WTC11 (cell line): Measurements from ENCODE around the gene NEDD4. TPM values are rescaled to one million over a fixed set of nuclear protein-coding genes. Genes with fewer than 3 reads are reported as not detected.
A peak's percentile ranks its signal among the peaks of the same experiment; 100 is the strongest.

Source experiments
- ATAC-seq: fragments of 200-7000 bp; cut with Tn5 transposase; 2 replicates; pipeline ENCODE4 v1.10.0; 2021; ENCODE audit warnings: mild to moderate bottlenecking, moderate library complexity
- CTCF ChIA-PET: fragments of 300-600 bp; sonication (Branson Sonifier 250); formaldehyde crosslinking; loops from one replicate; lab custom pipeline; 2021; ENCODE audit warnings: antibody characterized with exemption; lab: Charles Lee
- POLR2A ChIA-PET: fragments of 350-600 bp; sonication (Branson Sonifier 250); formaldehyde crosslinking; loops from one replicate; lab custom pipeline; 2021; ENCODE audit warnings: antibody characterized with exemption; lab: Charles Lee
- DNase-seq: peaks from one replicate; pipeline ENCODE4 v3.0.0; 2021; ENCODE audit warnings: low spot score
- H3K27ac Mint-ChIP-seq: 2 replicates; pipeline ENCODE4 v1.8.0; 2021; ENCODE audit warnings: mixed read lengths
- H3K27me3 Mint-ChIP-seq: 2 replicates; pipeline ENCODE4 v1.8.0; 2021; ENCODE audit warnings: low read depth, mild to moderate bottlenecking, moderate library complexity, mixed read lengths
- H3K36me3 Mint-ChIP-seq: 2 replicates; pipeline ENCODE4 v1.8.0; 2021; ENCODE audit warnings: mixed read lengths
- H3K4me1 Mint-ChIP-seq: 2 replicates; pipeline ENCODE4 v1.8.0; 2022; ENCODE audit warnings: mixed read lengths
- H3K4me3 Mint-ChIP-seq: 2 replicates; pipeline ENCODE4 v1.8.0; 2021; ENCODE audit warnings: mild to moderate bottlenecking, moderate library complexity, mixed read lengths
- H3K9me3 Mint-ChIP-seq: 2 replicates; pipeline ENCODE4 v1.8.0; 2021; ENCODE audit warnings: mixed read lengths
- AR ChIP-seq: fragments of 250-450 bp; sonication (Bioruptor Pico); IDR thresholded peaks from 2 replicates; pipeline ENCODE4 v1.9.0; 2021; ENCODE audit warnings: mild to moderate bottlenecking
- ATF3 ChIP-seq: sonication (generic); formaldehyde crosslinking; conservative IDR thresholded peaks from 2 replicates; pipeline ENCODE4 v1.8.1; 2022; ENCODE audit warnings: mild to moderate bottlenecking, missing genetic modification reagents
- CBFB ChIP-seq: sonication (generic); formaldehyde crosslinking; IDR thresholded peaks from 2 replicates; pipeline ENCODE4 v1.8.1; 2022; ENCODE audit warnings: mild to moderate bottlenecking, low read depth, missing genetic modification reagents
- CDX4 ChIP-seq: fragments of 250-450 bp; sonication (Bioruptor Pico); IDR thresholded peaks from 2 replicates; pipeline ENCODE4 v1.9.0; 2021; ENCODE audit warnings: moderate library complexity, mild to moderate bottlenecking, inconsistent platforms, borderline replicate concordance
- CREB1 ChIP-seq: sonication (generic); formaldehyde crosslinking; IDR thresholded peaks from 2 replicates; pipeline ENCODE4 v1.8.0; 2023; ENCODE audit warnings: mild to moderate bottlenecking, missing genetic modification reagents
- CREM ChIP-seq: sonication (generic); formaldehyde crosslinking; IDR thresholded peaks from 2 replicates; pipeline ENCODE4 v1.8.1; 2022; ENCODE audit warnings: mild to moderate bottlenecking, missing genetic modification reagents, moderate library complexity
- ERG ChIP-seq: fragments of 250-450 bp; sonication (Bioruptor Pico); IDR thresholded peaks from 2 replicates; pipeline ENCODE4 v1.8.0; 2021; ENCODE audit warnings: mild to moderate bottlenecking
- ESRRA ChIP-seq: sonication (generic); formaldehyde crosslinking; IDR thresholded peaks from 2 replicates; pipeline ENCODE4 v1.8.1; 2022; ENCODE audit warnings: mild to moderate bottlenecking, missing genetic modification reagents, borderline replicate concordance
- FOXJ3 ChIP-seq: sonication (generic); formaldehyde crosslinking; IDR thresholded peaks from 2 replicates; pipeline ENCODE4 v1.9.0; 2021; ENCODE audit warnings: missing genetic modification reagents, mild to moderate bottlenecking, borderline replicate concordance
- FOXP1 ChIP-seq: sonication (generic); formaldehyde crosslinking; IDR thresholded peaks from 2 replicates; pipeline ENCODE4 v1.8.0; 2022; ENCODE audit warnings: missing genetic modification reagents, mild to moderate bottlenecking, moderate library complexity, borderline replicate concordance
- JAZF1 ChIP-seq: fragments of 250-450 bp; sonication (Bioruptor Pico); IDR thresholded peaks from 2 replicates; pipeline ENCODE4 v1.9.0; 2021; ENCODE audit warnings: moderate library complexity, mild to moderate bottlenecking, inconsistent platforms
- MAX ChIP-seq: sonication (generic); formaldehyde crosslinking; IDR thresholded peaks from 2 replicates; pipeline ENCODE4 v1.8.0; 2022; ENCODE audit warnings: mild to moderate bottlenecking, missing genetic modification reagents
- NFYB ChIP-seq: sonication (generic); formaldehyde crosslinking; conservative IDR thresholded peaks from 2 replicates; pipeline ENCODE4 v1.8.0; 2022; ENCODE audit warnings: low read depth, missing genetic modification reagents
- NR3C1 ChIP-seq: sonication (generic); formaldehyde crosslinking; conservative IDR thresholded peaks from 2 replicates; pipeline ENCODE4 v1.8.1; 2023; ENCODE audit warnings: low read depth, mild to moderate bottlenecking, missing genetic modification reagents
- SMAD4 ChIP-seq: sonication (generic); formaldehyde crosslinking; IDR thresholded peaks from 2 replicates; pipeline ENCODE4 v1.8.0; 2022; ENCODE audit warnings: mild to moderate bottlenecking, missing genetic modification reagents
- SOX15 ChIP-seq: fragments of 250-450 bp; sonication (Bioruptor Pico); IDR thresholded peaks from 2 replicates; pipeline ENCODE4 v1.9.0; 2021; ENCODE audit warnings: mild to moderate bottlenecking
- TEAD1 ChIP-seq: sonication (generic); formaldehyde crosslinking; IDR thresholded peaks from 2 replicates; pipeline ENCODE4 v1.8.0; 2022; ENCODE audit warnings: mild to moderate bottlenecking, missing genetic modification reagents
- ZNF121 ChIP-seq: sonication (generic); formaldehyde crosslinking; IDR thresholded peaks from 2 replicates; pipeline ENCODE4 v1.8.0; 2023; ENCODE audit warnings: missing genetic modification reagents
- ZNF263 ChIP-seq: sonication (generic); formaldehyde crosslinking; IDR thresholded peaks from 2 replicates; pipeline ENCODE4 v1.8.1; 2022; ENCODE audit warnings: low read depth, mild to moderate bottlenecking, moderate library complexity, missing genetic modification reagents
- ZNF425 ChIP-seq: fragments of 250-450 bp; sonication (Bioruptor Pico); conservative IDR thresholded peaks from 2 replicates; pipeline ENCODE4 v1.9.0; 2021; ENCODE audit warnings: mild to moderate bottlenecking
- total RNA-seq: library from RNA; stranded (reverse); gene quantifications from 3 replicates; pipeline ENCODE4 v1.2.3, GENCODE V29; 2021

NEDD4 gene
- total RNA-seq, 1 experiment from 2014 or later: 4.5 TPM

GRCh38 chr15:55958349-55958748, 35.1 kb downstream of the NEDD4 start (continued):
- TF ChIP-seq ERG (CRISPR knock-in tag): no peak
- TF ChIP-seq MAX: no peak
- no peak for TF ChIP-seq ZNF425 (CRISPR knock-in tag)
- TF ChIP-seq FOXJ3 (CRISPR knock-in tag): no peak
- no peak for TF ChIP-seq ATF3
- no peak for TF ChIP-seq CBFB (CRISPR knock-in tag)
- no peak for TF ChIP-seq CREB1 (CRISPR knock-in tag)
- no peak for TF ChIP-seq AR (CRISPR knock-in tag)
- TF ChIP-seq ESRRA: no peak
- no peak for TF ChIP-seq SOX15 (CRISPR knock-in tag)
- TF ChIP-seq ZNF263 (CRISPR knock-in tag): no peak
- no peak for TF ChIP-seq TEAD1 (CRISPR knock-in tag)

- no peaks in the 10 kb centered on the region for H3K36me3 Mint-ChIP-seq
- ChIA-PET CTCF (no interaction called here), POLR2A (no interaction called here)
These were observed 38.4 kb downstream of the NEDD4 start for GRCh38 chr15:55954862-55955605.

More at GRCh38 chr15:55954862-55955605, 38.4 kb downstream of the NEDD4 start:
- Mint-ChIP-seq H3K9me3 (no peaks in the 10 kb centered on the region), H3K4me3 (no peak overlapping the region), H3K27me3 (no peaks in the 10 kb centered on the region), H3K4me1 (0 out of 2 replicates have a peak, but pooled peaks cover 3% of the 10 kb centered on the region), H3K27ac (no peak overlapping the region)
- DNase-seq (no peak), ATAC-seq (no peak)
- TF ChIP-seq JAZF1 (CRISPR knock-in tag): no peak
- no peak for TF ChIP-seq SMAD4 (CRISPR knock-in tag)
- no peak for TF ChIP-seq NR3C1 (CRISPR knock-in tag)
- TF ChIP-seq FOXP1: no peak
- TF ChIP-seq ZNF121 (CRISPR knock-in tag): 0 out of 2 replicates have a peak, but pooled peaks have one; percentile 50
- TF ChIP-seq CREM (CRISPR knock-in tag): no peak
- TF ChIP-seq CDX4 (CRISPR knock-in tag): no peak
- no peak for TF ChIP-seq NFYB (CRISPR knock-in tag)
